Suprapubic skin (tissue), 4 donors: Measurements from ENCODE around the gene FSTL4. TPM values are rescaled to one million over a fixed set of nuclear protein-coding genes. Genes with fewer than 3 reads are reported as not detected.

Experiments
- DNase-seq, 2 donors: peaks; one replicate each; pipeline ENCODE4 v3.0.0-alpha.2; 2019; ENCODE audit warnings: low spot score in 2 of 2
- H3K27ac ChIP-seq: fragments of 200-600 bp; sonication (generic); one replicate; pipeline ENCODE4 v1.5.1; 2019
- H3K27me3 ChIP-seq: fragments of 200-600 bp; sonication (generic); one replicate; pipeline ENCODE4 v1.5.1; 2019
- H3K36me3 ChIP-seq: fragments of 200-600 bp; sonication (generic); one replicate; pipeline ENCODE4 v1.5.1; 2019
- H3K4me1 ChIP-seq: fragments of 200-600 bp; sonication (generic); one replicate; pipeline ENCODE4 v1.5.1; 2019
- H3K4me3 ChIP-seq: fragments of 200-600 bp; sonication (generic); one replicate; pipeline ENCODE4 v1.5.1; 2019; ENCODE audit warnings: mild to moderate bottlenecking
- H3K9me3 ChIP-seq: fragments of 200-600 bp; sonication (generic); one replicate; pipeline ENCODE4 v1.5.1; 2019
- EP300 ChIP-seq: sonication (generic); formaldehyde crosslinking; IDR thresholded peaks from one replicate; pipeline ENCODE4 v1.6.1; 2017; ENCODE audit warnings: antibody characterized with exemption
- POLR2A ChIP-seq, 2 donors: fragments of 450-650 bp; IDR thresholded peaks; one replicate each; pipeline ENCODE4 v1.6.1; 2017; ENCODE audit warnings: antibody characterized with exemption in 2 of 2, mild to moderate bottlenecking in 2 of 2, moderate library complexity in 2 of 2
- POLR2AphosphoS5 ChIP-seq, 3 donors: sonication (generic); formaldehyde crosslinking; IDR thresholded peaks; one replicate each; pipeline ENCODE4 v1.6.1; 2017; ENCODE audit warnings: antibody characterized with exemption in 3 of 3
- WGBS: methylation state at CpG from one replicate; pipeline ENCODE4 v1.1.5; 2018; 5-methylcytosine and 5-hydroxymethylcytosine counted together
- total RNA-seq, 4 donors: library from RNA; depleted of rRNA; stranded (reverse); fragments of >200 nt; gene quantifications; one replicate each; pipeline ENCODE4 v1.1.0, GENCODE V29; 2016
- TF ChIP-seq, protein P1 (sequence below), 2 donors: fragments of 200-600 bp in 1 of 2; fragments of 450-650 bp in 1 of 2; sonication (generic) in 1 of 2; IDR thresholded peaks; one replicate each; pipeline ENCODE4 v1.5.1; 2016 to 2019; ENCODE audit warnings: antibody characterized with exemption in 2 of 2, mild to moderate bottlenecking in 1 of 2, moderate library complexity in 1 of 2

The FSTL4 gene
- total RNA-seq, 4 donors from 2014 or later = 2.3 to 6.4 (median 5.8) TPM

DNA sequence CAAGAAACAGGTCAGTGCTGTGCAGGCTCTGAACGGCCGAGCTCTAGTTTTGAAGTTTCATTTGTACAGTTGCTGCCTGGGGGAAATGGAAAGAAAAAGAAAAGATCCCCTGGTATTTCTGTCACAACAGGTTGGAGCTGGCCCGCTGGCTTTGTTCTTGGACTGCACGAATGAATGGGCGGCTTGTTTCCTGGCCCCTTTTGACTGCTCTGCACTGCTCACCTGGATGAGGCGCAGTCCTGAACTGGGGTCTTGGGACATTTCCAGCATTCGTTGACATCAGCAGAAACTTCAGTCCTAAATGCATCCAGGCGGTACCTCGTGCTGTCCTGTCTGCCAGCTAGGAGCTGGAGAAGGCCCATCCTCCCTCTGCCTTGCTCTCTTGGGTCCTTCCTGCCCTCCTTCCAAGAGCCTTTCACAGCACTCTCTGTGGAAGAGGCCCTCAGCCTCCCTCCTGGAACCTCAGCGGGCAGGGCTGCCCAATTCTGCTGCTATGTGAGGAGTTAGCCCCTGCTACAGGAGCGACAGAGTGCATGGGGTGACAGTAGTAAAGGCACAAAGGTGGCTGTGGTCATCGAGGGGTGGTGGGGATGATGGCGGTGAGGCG, 189.2 kb downstream of the FSTL4 start:
- Histone ChIP-seq H3K9me3 (no peaks in the 10 kb centered on the region), H3K27me3 (no peaks in the 10 kb centered on the region), H3K4me3 (no peak overlapping the region), H3K36me3 (no peaks in the 10 kb centered on the region), H3K4me1 (peaks cover 11% of the 10 kb centered on the region), H3K27ac (no peak overlapping the region)
- WGBS = 71% methylated on average over 14 of the region's 14 CpGs
- TF ChIP-seq EP300 (no peak), POLR2A (IDR thresholded peaks at IDR 0.05) (no peak), POLR2AphosphoS5 (IDR thresholded peaks at IDR 0.05) (no peak)
- TF ChIP-seq, protein P1, sequence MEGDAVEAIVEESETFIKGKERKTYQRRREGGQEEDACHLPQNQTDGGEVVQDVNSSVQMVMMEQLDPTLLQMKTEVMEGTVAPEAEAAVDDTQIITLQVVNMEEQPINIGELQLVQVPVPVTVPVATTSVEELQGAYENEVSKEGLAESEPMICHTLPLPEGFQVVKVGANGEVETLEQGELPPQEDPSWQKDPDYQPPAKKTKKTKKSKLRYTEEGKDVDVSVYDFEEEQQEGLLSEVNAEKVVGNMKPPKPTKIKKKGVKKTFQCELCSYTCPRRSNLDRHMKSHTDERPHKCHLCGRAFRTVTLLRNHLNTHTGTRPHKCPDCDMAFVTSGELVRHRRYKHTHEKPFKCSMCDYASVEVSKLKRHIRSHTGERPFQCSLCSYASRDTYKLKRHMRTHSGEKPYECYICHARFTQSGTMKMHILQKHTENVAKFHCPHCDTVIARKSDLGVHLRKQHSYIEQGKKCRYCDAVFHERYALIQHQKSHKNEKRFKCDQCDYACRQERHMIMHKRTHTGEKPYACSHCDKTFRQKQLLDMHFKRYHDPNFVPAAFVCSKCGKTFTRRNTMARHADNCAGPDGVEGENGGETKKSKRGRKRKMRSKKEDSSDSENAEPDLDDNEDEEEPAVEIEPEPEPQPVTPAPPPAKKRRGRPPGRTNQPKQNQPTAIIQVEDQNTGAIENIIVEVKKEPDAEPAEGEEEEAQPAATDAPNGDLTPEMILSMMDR (IDR thresholded peaks at IDR 0.05) = no peak
- DNase-seq = no peak

- no peak overlapping the region for H3K4me3 ChIP-seq
- no peak for DNase-seq
- no peak overlapping the region for H3K27ac ChIP-seq
- H3K27me3 ChIP-seq = no peaks in the 10 kb centered on the region
- H3K9me3 ChIP-seq = no peaks in the 10 kb centered on the region
- 74% methylated on average over 5 of the region's 5 CpGs for WGBS
- TF ChIP-seq POLR2A (IDR thresholded peaks at IDR 0.05) = no peak
- no peak for TF ChIP-seq POLR2AphosphoS5 (IDR thresholded peaks at IDR 0.05)
- no peak for TF ChIP-seq EP300
- TF ChIP-seq, protein P1 (IDR thresholded peaks at IDR 0.05) = no peak
- H3K36me3 ChIP-seq = no peaks in the 10 kb centered on the region
- peaks cover 11% of the 10 kb centered on the region for H3K4me1 ChIP-seq
These were observed 190.5 kb downstream of the FSTL4 start for GRCh38 chr5:133421806-133422205.

GRCh38 chr5:133421394-133421793, 190.9 kb downstream of the FSTL4 start:
- Histone ChIP-seq H3K4me3 (no peak overlapping the region), H3K36me3 (no peaks in the 10 kb centered on the region), H3K27ac (no peak overlapping the region), H3K27me3 (no peaks in the 10 kb centered on the region), H3K9me3 (no peaks in the 10 kb centered on the region), H3K4me1 (peaks cover 11% of the 10 kb centered on the region)
- WGBS = 75% methylated on average over 8 of the region's 8 CpGs
- TF ChIP-seq POLR2A (IDR thresholded peaks at IDR 0.05) (no peak), EP300 (no peak), POLR2AphosphoS5 (IDR thresholded peaks at IDR 0.05) (no peak)
- TF ChIP-seq, protein P1 (IDR thresholded peaks at IDR 0.05) = no peak
- no peak for DNase-seq

DNA sequence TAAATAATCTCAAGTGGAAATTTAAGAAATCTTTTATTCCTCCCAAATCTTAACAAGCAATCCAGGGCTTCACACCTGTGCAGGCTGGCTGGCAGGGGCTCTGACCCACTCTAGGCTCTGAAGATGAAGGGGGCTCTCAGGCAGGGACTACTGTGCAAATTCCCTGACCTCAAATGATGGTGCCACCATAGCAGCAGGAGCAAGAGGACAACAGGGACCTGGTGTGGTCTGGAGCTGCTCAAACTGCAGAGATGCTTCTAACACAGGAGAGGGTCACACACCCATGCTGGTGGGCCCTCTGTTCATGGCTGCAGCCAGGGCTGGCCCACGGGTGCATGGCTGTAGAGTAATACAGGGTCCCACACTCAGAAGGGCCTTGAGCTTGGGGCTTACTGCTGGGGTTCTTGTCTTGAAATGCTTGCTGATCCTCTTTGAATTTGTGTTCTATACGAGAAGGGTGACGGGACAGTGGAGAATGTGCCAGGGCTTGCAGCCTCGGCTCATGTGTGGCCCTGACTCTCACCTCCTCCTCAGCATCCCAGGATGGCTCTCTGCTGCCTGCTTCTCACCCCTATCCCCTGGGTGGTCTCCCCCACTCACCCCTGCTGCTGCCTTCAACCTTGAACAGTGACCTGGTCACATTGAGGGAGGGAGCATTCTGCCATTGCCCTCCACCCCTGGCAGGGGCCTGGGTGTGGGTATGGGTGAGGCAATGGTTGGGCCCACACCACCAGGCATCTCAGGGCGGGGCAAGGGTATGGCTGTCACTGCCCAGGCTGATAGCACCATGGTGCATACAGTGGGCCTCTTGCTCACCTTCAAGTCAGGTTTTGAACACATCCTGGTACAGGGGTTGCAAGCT, 191.7 kb downstream of the FSTL4 start:
- no peak overlapping the region for H3K27ac ChIP-seq
- 79% methylated on average over 4 of the region's 5 CpGs for WGBS
- DNase-seq = no peak
- H3K27me3 ChIP-seq = no peaks in the 10 kb centered on the region
- H3K9me3 ChIP-seq = no peaks in the 10 kb centered on the region
- H3K36me3 ChIP-seq = no peaks in the 10 kb centered on the region
- TF ChIP-seq POLR2A (IDR thresholded peaks at IDR 0.05) (no peak), POLR2AphosphoS5 (IDR thresholded peaks at IDR 0.05) (no peak), EP300 (no peak)
- TF ChIP-seq, protein P1 (IDR thresholded peaks at IDR 0.05) = no peak
- no peak overlapping the region for H3K4me3 ChIP-seq
- peaks cover 11% of the 10 kb centered on the region for H3K4me1 ChIP-seq

DNA sequence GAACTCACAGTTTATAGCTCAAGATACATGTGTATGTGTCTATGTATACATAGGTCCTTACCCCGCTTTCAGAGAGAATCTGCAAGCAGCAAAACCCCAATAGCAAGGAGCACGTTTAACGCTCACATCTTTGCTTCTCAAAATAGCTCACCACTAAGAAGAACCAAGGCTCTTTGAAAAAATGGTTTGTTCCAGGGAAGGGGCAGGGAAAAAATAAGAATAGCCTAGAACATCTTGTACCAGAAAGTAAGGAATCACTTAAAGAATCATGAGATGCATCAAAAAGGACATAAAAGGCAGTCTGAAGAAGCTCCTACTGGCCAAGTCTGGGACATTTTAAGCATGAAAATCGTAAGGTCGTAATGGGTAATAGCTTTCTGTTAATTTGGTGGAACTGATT, 196.4 kb downstream of the FSTL4 start:
- 90% methylated on average over 5 of the region's 5 CpGs for WGBS
- Histone ChIP-seq H3K27me3 (no peaks in the 10 kb centered on the region), H3K9me3 (no peaks in the 10 kb centered on the region), H3K4me1 (no peaks in the 10 kb centered on the region), H3K4me3 (no peak overlapping the region), H3K36me3 (no peaks in the 10 kb centered on the region), H3K27ac (no peak overlapping the region)
- no peak for TF ChIP-seq POLR2A (IDR thresholded peaks at IDR 0.05)
- no peak for TF ChIP-seq POLR2AphosphoS5 (IDR thresholded peaks at IDR 0.05)
- TF ChIP-seq EP300 = no peak
- TF ChIP-seq, protein P1 (IDR thresholded peaks at IDR 0.05) = no peak
- no peak for DNase-seq
